Measurements from ENCODE around the gene CPTP.

- TF ChIP-seq, protein P1, sequence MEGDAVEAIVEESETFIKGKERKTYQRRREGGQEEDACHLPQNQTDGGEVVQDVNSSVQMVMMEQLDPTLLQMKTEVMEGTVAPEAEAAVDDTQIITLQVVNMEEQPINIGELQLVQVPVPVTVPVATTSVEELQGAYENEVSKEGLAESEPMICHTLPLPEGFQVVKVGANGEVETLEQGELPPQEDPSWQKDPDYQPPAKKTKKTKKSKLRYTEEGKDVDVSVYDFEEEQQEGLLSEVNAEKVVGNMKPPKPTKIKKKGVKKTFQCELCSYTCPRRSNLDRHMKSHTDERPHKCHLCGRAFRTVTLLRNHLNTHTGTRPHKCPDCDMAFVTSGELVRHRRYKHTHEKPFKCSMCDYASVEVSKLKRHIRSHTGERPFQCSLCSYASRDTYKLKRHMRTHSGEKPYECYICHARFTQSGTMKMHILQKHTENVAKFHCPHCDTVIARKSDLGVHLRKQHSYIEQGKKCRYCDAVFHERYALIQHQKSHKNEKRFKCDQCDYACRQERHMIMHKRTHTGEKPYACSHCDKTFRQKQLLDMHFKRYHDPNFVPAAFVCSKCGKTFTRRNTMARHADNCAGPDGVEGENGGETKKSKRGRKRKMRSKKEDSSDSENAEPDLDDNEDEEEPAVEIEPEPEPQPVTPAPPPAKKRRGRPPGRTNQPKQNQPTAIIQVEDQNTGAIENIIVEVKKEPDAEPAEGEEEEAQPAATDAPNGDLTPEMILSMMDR (IDR thresholded peaks at IDR 0.05): no peak
- no peak for TF ChIP-seq POLR2A (IDR thresholded peaks at IDR 0.05)
These were observed 13.7 kb downstream of the CPTP start for GRCh38 chr1:1338278-1338677.
